Epithelial cell of proximal tubule (primary cell): ENCODE results near the gene REPS1. TPM values are rescaled to one million over a fixed set of nuclear protein-coding genes. Genes with fewer than 3 reads are reported as not detected.

Experiments
- DNase-seq: peaks from one replicate; pipeline ENCODE4 v3.0.0-alpha.2; 2011; ENCODE audit warnings: low read depth
- H3K4me3 ChIP-seq: 2 replicates; pipeline ENCODE4 v1.5.1; 2011; ENCODE audit warnings: low read depth, mild to moderate bottlenecking, low read length
- CTCF ChIP-seq: conservative IDR thresholded peaks from 2 replicates; pipeline ENCODE4 v1.5.1; 2012; ENCODE audit warnings: low read depth, mild to moderate bottlenecking, low read length
- total RNA-seq: library from RNA; depleted of rRNA; stranded (reverse); fragments of >200 nt; gene quantifications from 2 replicates; pipeline ENCODE4 v1.2.3, GENCODE V29; 2015

The REPS1 gene
- total RNA-seq, 1 donor from 2014 or later: 26.8 TPM

- no peak overlapping the region for H3K4me3 ChIP-seq
- DNase-seq: no peak
- no peak for TF ChIP-seq CTCF
These were observed 1.3 kb upstream of the REPS1 start for GRCh38 chr6:138989098-138989983.

GRCh38 chr6:138988469-138988834 is 399 bp upstream of the REPS1 start:
- peak overlapping the region; percentile 88 for H3K4me3 ChIP-seq
- DNase-seq: no peak
- TF ChIP-seq CTCF: no peak

DNA sequence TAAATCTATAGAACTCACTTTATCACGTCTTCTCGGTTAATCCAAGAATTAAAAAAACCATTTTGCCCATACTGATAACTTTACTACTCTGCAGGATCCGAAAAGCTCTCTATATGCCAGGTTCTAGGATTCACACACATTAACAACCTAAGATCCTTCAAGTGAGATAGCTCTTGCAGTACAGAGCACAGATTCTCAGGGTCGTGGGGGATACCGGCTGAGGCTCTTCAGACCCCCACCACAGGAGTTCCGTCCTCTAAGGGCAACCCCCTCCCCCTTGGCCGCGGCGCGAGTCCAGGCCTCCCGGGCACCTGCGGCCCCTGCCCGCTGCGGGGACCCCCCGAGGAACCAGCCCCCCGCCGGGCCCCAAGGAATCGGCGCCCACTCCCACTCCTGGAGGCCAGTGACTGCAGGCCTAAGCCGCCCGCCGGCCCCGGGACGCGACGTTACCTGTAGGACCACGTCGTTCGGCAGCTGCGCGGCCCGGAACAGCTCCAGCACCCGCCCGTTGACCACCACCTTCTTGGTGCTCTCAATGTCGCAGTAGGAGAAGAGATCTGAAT is 892 bp downstream of the REPS1 start:
- no peak for TF ChIP-seq CTCF
- H3K4me3 ChIP-seq: peak overlapping the region; percentile 88
- DNase-seq: no peak

DNA sequence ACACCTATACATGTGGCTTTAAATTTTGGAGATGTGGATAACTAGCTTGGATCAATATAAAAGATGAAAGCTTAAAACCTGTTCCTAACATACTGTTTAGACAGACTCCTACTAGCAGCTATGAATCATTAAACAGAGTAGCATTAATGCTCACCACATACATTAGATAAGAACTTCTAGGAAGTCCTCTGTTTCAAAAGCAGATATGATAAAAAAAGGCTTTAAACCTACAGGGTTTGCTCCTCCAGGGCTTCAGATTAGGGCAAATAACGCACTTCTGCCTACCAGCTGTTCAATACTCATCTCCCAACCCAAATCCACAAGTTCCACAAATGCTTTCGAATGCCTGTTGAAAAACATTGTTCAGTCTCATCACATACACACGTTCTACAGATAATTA is 1.5 kb downstream of the REPS1 start:
- peak overlapping the region; percentile 88 for H3K4me3 ChIP-seq
- no peak for DNase-seq
- TF ChIP-seq CTCF: no peak

GRCh38 chr6:138981416-138981815 is 6.6 kb downstream of the REPS1 start:
- DNase-seq: no peak
- no peak overlapping the region for H3K4me3 ChIP-seq
- TF ChIP-seq CTCF: no peak

GRCh38 chr6:138979813-138980668 is 8.0 kb downstream of the REPS1 start:
- H3K4me3 ChIP-seq: no peak overlapping the region
- TF ChIP-seq CTCF: no peak
- no peak for DNase-seq
